Esophagus (tissue), 2 donors: ENCODE measurements around the gene AXIN1. TPM values are rescaled to one million over a fixed set of nuclear protein-coding genes. Genes with fewer than 3 reads are reported as not detected.
"Not testable (repeated sequence)": the region's sequence is repeated elsewhere in the genome, so short reads cannot be mapped to it uniquely, and the experiment has no call there.

Source experiments
- H3K27ac ChIP-seq, 2 donors: one replicate each; pipeline ENCODE4 v1.5.1; 2013; ENCODE audit warnings: low read depth in 2 of 2, mild to moderate bottlenecking in 2 of 2, inconsistent platforms in 1 of 2, low read length in 1 of 2, moderate library complexity in 1 of 2
- H3K27me3 ChIP-seq, 2 donors: one replicate each; pipeline ENCODE4 v1.6.1; 2013; ENCODE audit warnings: low read length in 2 of 2, control low read depth in 1 of 2, mild to moderate bottlenecking in 1 of 2; ENCODE audit not compliant: insufficient read depth in 2 of 2, control insufficient read depth in 1 of 2
- H3K36me3 ChIP-seq, 2 donors: one replicate each; pipeline ENCODE4 v1.6.1; 2013; ENCODE audit warnings: low read length in 1 of 2; ENCODE audit not compliant: control insufficient read depth in 2 of 2, insufficient read depth in 2 of 2
- H3K4me1 ChIP-seq, 2 donors: one replicate each; pipeline ENCODE4 v1.6.1; 2013; ENCODE audit warnings: low read length in 1 of 2; ENCODE audit not compliant: control insufficient read depth in 2 of 2, insufficient read depth in 2 of 2
- H3K4me3 ChIP-seq, 2 donors: one replicate each; pipeline ENCODE4 v1.5.1; 2013; ENCODE audit warnings: low read length in 2 of 2, mild to moderate bottlenecking in 2 of 2, low read depth in 1 of 2, moderate library complexity in 1 of 2
- H3K9me3 ChIP-seq, 2 donors: one replicate each; pipeline ENCODE4 v1.6.1; 2013; ENCODE audit warnings: mild to moderate bottlenecking in 2 of 2, low read depth in 1 of 2, low read length in 1 of 2, moderate library complexity in 1 of 2; ENCODE audit not compliant: control insufficient read depth in 2 of 2, insufficient read depth in 1 of 2
- WGBS, 2 donors: extraction: QIAGEN DNeasy Blood & Tissue Kit; methylation state at CpG; one replicate each; pipeline ENCODE4 v1.1.7; 2013; 5-methylcytosine and 5-hydroxymethylcytosine counted together
- polyA plus RNA-seq, 2 donors: library from polyadenylated mRNA; stranded (reverse); fragments of 200-250 nt; gene quantifications; one replicate each; pipeline ENCODE4 v1.2.3, GENCODE V29; 2013
- donor health status: healthy with polysubstance abuse.
- donor health status: Bipolar disorder and iron deficiency.

AXIN1 gene
- polyA plus RNA-seq, 2 donors, result 11.9 to 16.7 TPM

DNA sequence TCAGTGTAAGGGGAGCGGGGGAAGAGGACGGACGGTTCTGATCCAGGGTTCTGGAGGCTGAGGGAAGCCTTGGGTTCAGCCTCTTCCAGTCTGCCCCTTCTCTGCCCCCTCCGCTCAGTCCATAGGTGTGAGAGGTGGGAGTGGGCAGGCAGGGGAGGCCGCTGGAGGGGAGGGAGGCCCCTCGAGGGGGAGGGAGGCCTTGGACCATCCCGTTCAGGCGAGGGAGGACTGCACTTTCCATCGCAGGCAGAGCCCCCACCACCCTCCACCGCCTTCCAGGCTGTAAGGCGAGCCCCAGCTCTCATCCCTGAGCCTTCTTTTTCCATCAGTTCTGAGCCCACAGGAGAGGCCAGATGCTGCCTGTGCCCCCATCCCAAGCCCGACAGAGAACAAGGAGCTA is 4.2 kb upstream of the AXIN1 start:
- H3K27ac ChIP-seq, result no peak overlapping the region
- no peaks in the 10 kb centered on the region for H3K36me3 ChIP-seq
- H3K4me3 ChIP-seq, result no peak overlapping the region
- H3K27me3 ChIP-seq, result no peaks in the 10 kb centered on the region
- no peaks in the 10 kb centered on the region for H3K9me3 ChIP-seq
- H3K4me1 ChIP-seq, result peaks cover 5 to 20% of the 10 kb centered on the region in 2 donors
- 76 to 88% methylated on average over 8 to 12 of the region's 12 CpGs for WGBS, 2 donors

DNA sequence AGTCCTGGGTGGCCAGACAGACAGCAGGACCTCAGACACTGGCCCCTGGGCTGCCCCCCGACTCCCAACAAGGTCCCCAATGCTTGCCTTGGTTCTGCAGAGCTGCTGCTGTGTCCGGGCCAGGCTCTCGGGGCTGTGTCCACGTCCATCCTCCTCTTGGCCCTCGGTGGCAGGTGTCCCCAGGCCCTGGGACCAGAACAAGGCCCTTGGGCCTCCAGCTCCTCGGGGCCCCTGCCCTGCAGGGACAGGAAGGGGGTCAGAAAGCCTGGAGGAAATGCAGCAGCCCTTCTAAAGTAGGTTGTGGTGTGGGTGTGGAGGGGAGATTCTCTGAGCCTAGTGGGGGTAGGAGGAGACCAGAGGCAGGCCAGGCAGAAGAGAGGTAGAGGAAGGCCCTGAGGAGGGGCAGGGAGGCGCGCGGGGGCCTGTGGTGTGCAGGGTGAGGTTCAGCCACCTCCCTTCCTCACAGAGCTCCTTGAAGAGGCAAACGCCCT is 2.5 kb upstream of the AXIN1 start:
- Histone ChIP-seq H3K4me3 (no peak overlapping the region), H3K9me3 (no peaks in the 10 kb centered on the region), H3K36me3 (no peaks in the 10 kb centered on the region), H3K27ac (peak overlapping the region in 1 of 2 donors; percentile 48), H3K27me3 (no peaks in the 10 kb centered on the region), H3K4me1 (peaks cover 5 to 20% of the 10 kb centered on the region in 2 donors)
- WGBS, 2 donors, result 83 to 84% methylated on average over 10 of the region's 10 CpGs

DNA sequence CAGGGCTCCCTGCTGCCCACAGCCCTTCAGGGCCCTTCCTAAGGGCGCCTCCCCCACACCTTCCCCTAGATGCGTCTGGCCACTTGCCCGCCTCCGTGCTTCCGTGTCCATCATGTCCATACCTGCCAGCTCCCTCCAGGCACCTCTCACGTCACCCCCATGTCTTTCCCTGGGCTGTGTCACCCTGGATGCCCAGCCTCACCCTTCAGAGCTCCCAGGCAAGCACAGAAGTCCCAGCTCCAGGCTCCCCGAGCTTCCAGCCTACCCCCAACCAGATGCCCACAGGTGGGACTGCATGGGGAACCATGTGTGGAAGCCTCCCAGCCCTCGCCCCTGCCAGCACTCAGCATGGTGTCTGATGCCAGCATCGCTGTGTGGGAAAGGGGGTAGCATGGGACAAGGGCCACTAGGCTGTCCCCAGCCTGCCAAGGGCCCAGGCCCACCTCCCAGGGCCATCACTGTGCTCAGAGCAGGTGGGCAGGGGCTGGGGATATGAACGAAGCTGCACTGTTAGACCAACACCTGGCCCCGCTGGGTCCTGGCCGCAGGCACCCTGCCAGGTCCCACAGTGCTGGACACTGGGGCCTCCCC is 1.9 kb upstream of the AXIN1 start:
- no peak overlapping the region for H3K4me3 ChIP-seq
- peaks cover 5 to 20% of the 10 kb centered on the region in 2 donors for H3K4me1 ChIP-seq
- H3K27me3 ChIP-seq, result no peaks in the 10 kb centered on the region
- no peaks in the 10 kb centered on the region for H3K9me3 ChIP-seq
- H3K36me3 ChIP-seq, result no peaks in the 10 kb centered on the region
- H3K27ac ChIP-seq, result peak overlapping the region; percentile 84 to 88
- 66 to 82% methylated on average over 12 of the region's 12 CpGs for WGBS, 2 donors

DNA sequence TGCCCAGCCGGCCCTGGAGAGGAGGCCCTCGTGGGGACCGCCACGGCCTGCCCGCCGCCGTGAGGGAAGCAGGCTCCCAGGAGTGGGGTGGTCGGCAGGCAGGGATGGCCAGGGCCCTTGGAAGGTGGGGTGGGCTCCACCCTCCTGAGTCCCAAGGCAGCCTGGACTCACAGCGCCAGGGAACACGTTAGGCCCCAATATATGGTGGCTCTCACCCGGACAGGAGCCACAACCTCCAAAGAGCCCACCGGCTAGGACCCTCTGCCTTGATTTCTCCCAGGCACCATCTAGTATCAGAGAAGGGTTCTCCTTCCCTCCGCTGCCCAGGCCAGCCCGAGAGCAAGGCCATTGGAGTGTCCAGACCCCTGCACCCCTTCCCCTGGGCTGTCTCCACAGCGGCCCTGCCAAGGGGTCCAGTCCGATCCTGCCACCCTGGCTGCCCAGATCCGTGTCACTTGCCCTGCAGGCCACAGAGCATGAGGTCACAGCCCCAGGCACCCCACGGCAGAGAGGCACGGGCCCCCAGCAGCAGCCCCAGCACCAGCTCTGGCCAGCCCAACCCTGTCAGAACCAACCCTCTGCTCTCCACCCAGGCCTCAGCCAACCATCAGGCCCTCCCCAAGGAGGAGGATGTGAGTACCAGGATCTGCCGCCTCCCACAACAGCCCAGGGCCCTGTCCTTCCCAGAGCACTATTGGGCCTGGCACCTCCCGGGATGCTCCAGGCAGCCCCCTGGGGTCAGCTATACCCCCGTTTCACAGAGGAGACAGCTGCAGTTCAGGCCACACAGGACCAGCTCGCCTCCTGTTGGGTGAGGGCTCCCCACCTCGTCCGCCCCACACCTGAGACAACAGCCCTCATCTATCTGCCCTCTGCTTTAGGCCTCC is 1.1 kb upstream of the AXIN1 start:
- Histone ChIP-seq H3K27me3 (no peaks in the 10 kb centered on the region), H3K4me1 (peaks cover 5 to 20% of the 10 kb centered on the region in 2 donors), H3K27ac (peak overlapping the region; percentile 84 to 88), H3K4me3 (peak overlapping the region; percentile 29 to 44), H3K9me3 (no peaks in the 10 kb centered on the region), H3K36me3 (no peaks in the 10 kb centered on the region)
- 47 to 68% methylated on average over 18 to 25 of the region's 25 CpGs for WGBS, 2 donors

DNA sequence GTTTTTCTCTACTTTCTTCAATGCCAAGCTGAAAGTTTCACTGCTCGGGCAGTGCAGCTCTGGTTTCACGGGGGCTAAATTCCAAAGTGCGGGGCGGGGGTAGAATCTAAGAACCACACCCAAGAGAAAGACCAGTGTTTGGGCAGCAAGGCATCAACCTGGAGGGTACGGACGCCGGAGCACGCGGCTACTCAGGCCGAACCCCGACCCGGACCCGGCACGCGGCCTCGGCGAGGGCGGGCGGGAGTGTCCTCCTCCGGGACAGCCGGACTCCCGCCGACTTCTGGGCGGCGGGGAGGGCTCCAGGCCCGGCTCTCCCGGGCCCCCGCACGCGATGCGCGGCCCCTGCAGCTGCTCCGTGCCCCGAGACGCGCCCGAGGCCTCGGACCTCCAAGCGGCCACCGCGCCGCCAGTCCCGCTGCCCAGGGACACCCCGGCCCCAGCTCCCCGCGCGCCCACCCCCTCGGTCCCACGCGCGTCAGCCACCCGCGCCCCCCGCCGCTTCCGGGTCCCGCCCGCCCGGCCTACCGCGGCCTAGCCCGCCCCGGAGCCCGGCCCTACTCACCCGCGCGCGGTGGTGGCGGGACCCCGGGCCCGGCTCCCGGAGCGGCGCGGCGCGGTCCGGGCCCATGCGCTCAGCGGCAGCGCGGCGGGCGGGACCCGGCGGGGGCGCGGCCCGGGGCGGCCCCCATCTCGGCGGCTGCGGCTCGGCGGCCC is 561 bp downstream of the AXIN1 start:
- H3K9me3 ChIP-seq, result no peaks in the 10 kb centered on the region
- peak overlapping the region; percentile 57 to 84 for H3K4me3 ChIP-seq
- peaks cover 5 to 20% of the 10 kb centered on the region in 2 donors for H3K4me1 ChIP-seq
- peak overlapping the region; percentile 57 to 75 for H3K27ac ChIP-seq
- 1% methylated on average over 62 to 95 of the region's 95 CpGs for WGBS, 2 donors
- H3K36me3 ChIP-seq, result peaks cover 0 to 6% of the 10 kb centered on the region in 2 donors
- H3K27me3 ChIP-seq, result no peaks in the 10 kb centered on the region

DNA sequence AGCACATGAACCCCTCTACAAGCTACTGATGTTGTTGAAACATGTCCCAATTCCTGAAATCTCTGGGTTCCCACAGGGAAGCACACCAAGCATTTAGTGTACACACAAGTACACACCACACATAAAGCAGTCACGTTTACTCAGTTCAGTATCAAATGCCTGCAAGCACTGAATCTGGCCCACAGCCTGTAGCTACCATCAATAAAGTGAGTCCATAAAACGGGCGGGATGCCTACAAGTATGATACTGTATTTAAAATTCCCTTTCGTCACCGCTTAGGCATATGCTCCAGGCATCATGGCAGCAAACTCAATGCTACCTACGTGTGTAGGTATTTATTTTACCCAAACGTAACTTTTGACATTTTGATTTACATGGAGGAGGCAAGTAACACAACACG is 2.3 kb downstream of the AXIN1 start:
- Histone ChIP-seq H3K4me3 (no peak overlapping the region), H3K4me1 (peaks cover 5 to 20% of the 10 kb centered on the region in 2 donors), H3K27ac (no peak overlapping the region), H3K36me3 (peaks cover 3 to 13% of the 10 kb centered on the region in 2 donors), H3K9me3 (no peaks in the 10 kb centered on the region), H3K27me3 (no peaks in the 10 kb centered on the region)
- WGBS, 2 donors, result 76 to 83% methylated on average over 8 of the region's 8 CpGs

DNA sequence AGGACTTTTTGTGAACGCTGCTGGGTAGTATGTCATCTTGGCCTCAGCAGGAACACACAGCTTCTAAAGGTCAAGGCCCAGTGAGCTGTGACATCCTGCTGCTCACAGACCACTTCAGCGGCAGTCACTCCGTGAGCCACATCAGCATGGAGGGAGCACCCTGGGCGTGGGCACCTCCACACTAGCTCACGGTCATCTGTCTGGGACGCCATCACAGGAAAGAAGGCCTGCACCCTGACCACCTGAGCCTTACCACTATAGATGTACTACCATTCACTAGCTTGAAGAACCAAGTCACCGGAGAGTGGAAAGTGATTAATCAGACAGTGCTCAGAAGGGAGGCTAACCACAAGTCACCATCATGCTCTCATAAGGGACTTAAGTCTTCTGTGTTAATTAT is 3.3 kb downstream of the AXIN1 start:
- WGBS, 2 donors, result 88 to 90% methylated on average over 7 of the region's 7 CpGs
- no peaks in the 10 kb centered on the region for H3K9me3 ChIP-seq
- no peaks in the 10 kb centered on the region for H3K27me3 ChIP-seq
- peaks cover 5 to 10% of the 10 kb centered on the region in 2 donors for H3K4me1 ChIP-seq
- peaks cover 3 to 19% of the 10 kb centered on the region in 2 donors for H3K36me3 ChIP-seq
- no peak overlapping the region for H3K4me3 ChIP-seq
- H3K27ac ChIP-seq, result no peak overlapping the region

DNA sequence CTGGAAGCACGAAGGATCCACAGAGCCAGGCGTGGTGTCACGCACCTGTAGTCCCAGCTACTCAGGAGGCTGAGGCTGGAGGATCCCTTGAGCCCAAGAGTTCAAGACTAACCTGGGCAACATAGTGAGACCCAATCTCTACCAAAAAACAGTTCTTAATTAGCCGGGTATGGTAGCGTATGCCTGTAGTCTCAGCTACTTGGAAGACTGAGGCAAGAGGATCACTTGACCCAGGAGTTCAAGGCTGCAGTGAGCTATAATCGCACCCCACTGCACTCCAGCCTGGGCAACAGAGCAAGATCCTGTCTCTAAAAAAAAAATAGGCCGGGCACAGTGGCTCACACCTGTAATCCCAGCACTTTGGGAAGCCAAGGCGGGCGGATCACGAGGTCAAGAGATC is 4.0 kb downstream of the AXIN1 start:
- WGBS, 2 donors, result 92 to 95% methylated on average over 10 of the region's 10 CpGs
- H3K36me3 ChIP-seq, result peaks cover 3 to 19% of the 10 kb centered on the region in 2 donors
- H3K9me3 ChIP-seq, H3K27me3 ChIP-seq, H3K27ac ChIP-seq, H3K4me3 ChIP-seq, H3K4me1 ChIP-seq: not testable (repeated sequence)

DNA sequence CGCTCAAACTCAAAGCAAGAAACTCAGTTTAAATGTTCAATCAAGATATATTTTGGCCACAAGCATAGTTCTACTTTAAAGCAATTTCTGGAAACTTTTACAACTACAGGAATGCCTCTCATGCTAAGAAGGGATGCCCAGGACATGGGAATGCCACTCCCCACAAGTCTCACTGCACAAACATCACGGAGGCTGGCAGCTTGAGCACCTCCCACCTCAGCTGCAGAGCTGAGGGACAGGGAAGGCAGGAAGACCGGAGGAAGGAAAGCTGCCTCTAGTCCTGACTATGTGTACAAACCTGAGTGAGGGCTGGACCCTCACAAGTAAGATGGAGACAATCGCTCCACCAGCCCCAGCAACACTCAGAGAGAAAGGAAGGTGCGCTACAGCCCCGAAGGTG is 5.3 kb downstream of the AXIN1 start:
- no peak overlapping the region for H3K27ac ChIP-seq
- WGBS, 2 donors, result 92% methylated on average over 6 of the region's 6 CpGs
- H3K27me3 ChIP-seq, result no peaks in the 10 kb centered on the region
- H3K9me3 ChIP-seq, result no peaks in the 10 kb centered on the region
- no peaks in the 10 kb centered on the region for H3K4me1 ChIP-seq
- no peak overlapping the region for H3K4me3 ChIP-seq
- peaks cover 3 to 23% of the 10 kb centered on the region in 2 donors for H3K36me3 ChIP-seq
